22Rv1 (cell line): ENCODE measurements around the gene ALAS2.

Experiments used
- ZFX ChIP-seq: fragments of 450-650 bp; IDR thresholded peaks from 2 replicates; pipeline ENCODE4 v1.6.1; 2017; ENCODE audit warnings: antibody characterized with exemption, borderline replicate concordance
- TF ChIP-seq, protein P1 (sequence below): fragments of 450-650 bp; IDR thresholded peaks from 2 replicates; pipeline ENCODE4 v1.5.1; 2017; ENCODE audit warnings: mild to moderate bottlenecking

DNA sequence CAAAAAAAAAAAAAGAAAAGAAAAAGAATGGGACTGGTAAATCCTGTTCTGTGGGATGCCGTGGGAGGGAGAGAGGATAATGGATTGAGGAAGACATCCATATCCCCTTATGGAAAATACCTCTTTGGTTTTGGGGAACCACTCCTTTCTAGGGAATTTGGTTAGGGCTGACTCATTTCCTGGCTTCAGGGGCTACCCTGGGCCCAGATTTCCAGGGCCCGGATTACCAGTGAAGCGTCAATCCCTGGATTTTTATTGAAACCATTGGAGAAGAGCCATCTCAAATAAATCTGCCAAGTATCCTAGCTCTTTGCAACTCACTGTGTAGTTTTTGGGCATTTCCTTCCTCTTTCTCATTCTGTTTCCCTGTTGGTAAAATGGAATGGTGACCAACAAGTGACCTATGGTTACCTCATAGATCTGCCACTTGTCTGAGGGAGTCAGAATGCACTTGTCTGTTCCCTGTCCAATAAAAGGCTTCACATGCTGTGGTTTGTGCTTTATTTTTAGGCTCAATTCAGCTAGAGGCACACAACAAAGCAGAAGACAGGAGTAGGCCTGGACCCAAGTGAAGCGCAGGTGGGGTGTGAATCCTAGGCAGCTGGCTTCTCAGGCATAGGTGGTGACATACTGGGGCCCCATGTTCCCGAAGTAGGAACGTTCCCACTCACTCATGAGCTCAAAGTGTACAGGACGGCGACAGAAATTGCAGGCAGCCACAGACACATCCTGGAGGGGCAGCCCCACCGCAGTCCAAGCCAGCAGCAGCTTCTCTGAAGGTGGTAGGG lies 22.0 kb downstream of the ALAS2 start:
- TF ChIP-seq, protein P1, sequence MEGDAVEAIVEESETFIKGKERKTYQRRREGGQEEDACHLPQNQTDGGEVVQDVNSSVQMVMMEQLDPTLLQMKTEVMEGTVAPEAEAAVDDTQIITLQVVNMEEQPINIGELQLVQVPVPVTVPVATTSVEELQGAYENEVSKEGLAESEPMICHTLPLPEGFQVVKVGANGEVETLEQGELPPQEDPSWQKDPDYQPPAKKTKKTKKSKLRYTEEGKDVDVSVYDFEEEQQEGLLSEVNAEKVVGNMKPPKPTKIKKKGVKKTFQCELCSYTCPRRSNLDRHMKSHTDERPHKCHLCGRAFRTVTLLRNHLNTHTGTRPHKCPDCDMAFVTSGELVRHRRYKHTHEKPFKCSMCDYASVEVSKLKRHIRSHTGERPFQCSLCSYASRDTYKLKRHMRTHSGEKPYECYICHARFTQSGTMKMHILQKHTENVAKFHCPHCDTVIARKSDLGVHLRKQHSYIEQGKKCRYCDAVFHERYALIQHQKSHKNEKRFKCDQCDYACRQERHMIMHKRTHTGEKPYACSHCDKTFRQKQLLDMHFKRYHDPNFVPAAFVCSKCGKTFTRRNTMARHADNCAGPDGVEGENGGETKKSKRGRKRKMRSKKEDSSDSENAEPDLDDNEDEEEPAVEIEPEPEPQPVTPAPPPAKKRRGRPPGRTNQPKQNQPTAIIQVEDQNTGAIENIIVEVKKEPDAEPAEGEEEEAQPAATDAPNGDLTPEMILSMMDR: no peak
- no peak for TF ChIP-seq ZFX
